NT2/D1 (cell line): ENCODE results near the gene TCP11.

Experiments used
- YY1 ChIP-seq: IDR thresholded peaks from 2 replicates; pipeline ENCODE4 v1.6.1; 2011; ENCODE audit not compliant: insufficient read length, insufficient read depth
- ZNF274 ChIP-seq: IDR thresholded peaks from 2 replicates; pipeline ENCODE4 v1.6.1; 2011; ENCODE audit warnings: mild to moderate bottlenecking, low read depth, low read length

GRCh38 chr6:35149891-35150566 lies 8.9 kb upstream of the TCP11 start:
- TF ChIP-seq YY1 (no peak), ZNF274 (no peak)
